MM.1S (cell line): ENCODE data around the gene BCOR.

ENCODE experiments used
- CTCF ChIP-seq: fragments of 300-600 bp; sonication (generic); IDR thresholded peaks from 2 replicates; pipeline ENCODE4 v1.5.1; 2016; ENCODE audit warnings: antibody characterized with exemption, low read length, mixed read lengths
- EZH2 ChIP-seq: fragments of 300-600 bp; sonication (generic); optimal IDR thresholded peaks from 2 replicates; pipeline ENCODE3; 2017; ENCODE audit warnings: low read depth, mild to moderate bottlenecking, antibody characterized with exemption, low read length, mixed read lengths

GRCh38 chrX:40066700-40067099 is 31.1 kb downstream of the BCOR start:
- no peak for TF ChIP-seq CTCF
- TF ChIP-seq EZH2, result no peak
